ENCODE results near the gene NOX3.

- TF ChIP-seq CTCF (IDR thresholded peaks at IDR 0.05; ENCODE audit: borderline replicate concordance, extremely low read depth, low read length, poor library complexity, severe bottlenecking) = no peak
- TF ChIP-seq EZH2 (IDR thresholded peaks at IDR 0.05; ENCODE audit: borderline replicate concordance, low read depth, low read length, severe bottlenecking) = no peak
These were observed 49.4 kb upstream of the NOX3 start for GRCh38 chr6:155504848-155505607.

Data from DND-41 (cell line).